PC-9 (cell line): Measurements from ENCODE around the gene PHLDB2.

Source experiments
- CTCF ChIP-seq: fragments of 200-600 bp; sonication (generic); conservative IDR thresholded peaks from 2 replicates; pipeline ENCODE4 v1.6.1; 2017; ENCODE audit warnings: mixed run types, antibody characterized with exemption, mild to moderate bottlenecking, moderate library complexity
- EZH2 ChIP-seq: fragments of 200-600 bp; sonication (generic); IDR thresholded peaks from 2 replicates; pipeline ENCODE4 v1.8.0; 2017; ENCODE audit warnings: antibody characterized with exemption, low read depth

GRCh38 chr3:111867889-111868426 is 8.9 kb downstream of the PHLDB2 start:
- no peak for TF ChIP-seq CTCF
- no peak for TF ChIP-seq EZH2
